ENCODE data around the gene THUMPD3. TPM values are rescaled to one million over a fixed set of nuclear protein-coding genes. Genes with fewer than 3 reads are reported as not detected.

Gene THUMPD3
- total RNA-seq, 1 donor from 2014 or later: 21.4 TPM

GRCh38 chr3:9397906-9398699 lies 35.2 kb downstream of the THUMPD3 start:
- DNase-seq (ENCODE audit: low read depth in 2 of 2): peak; percentile 52 to 58

- peak in 1 of 2 donors; percentile 63 for DNase-seq (ENCODE audit: low read depth in 2 of 2)
These were observed 36.0 kb downstream of the THUMPD3 start for GRCh38 chr3:9398700-9399336.

GRCh38 chr3:9399337-9399703 lies 36.5 kb downstream of the THUMPD3 start:
- peak in 1 of 2 donors; percentile 16 for DNase-seq (ENCODE audit: low read depth in 2 of 2)

GRCh38 chr3:9399746-9400145 lies 36.9 kb downstream of the THUMPD3 start:
- DNase-seq (ENCODE audit: low read depth in 2 of 2): peak; percentile 52 to 92

- DNase-seq (ENCODE audit: low read depth in 2 of 2): no peak
These were observed 37.8 kb downstream of the THUMPD3 start for GRCh38 chr3:9400616-9401015.

- DNase-seq (ENCODE audit: low read depth in 2 of 2): no peak
These were observed 39.1 kb downstream of the THUMPD3 start for GRCh38 chr3:9401986-9402385.

- DNase-seq (ENCODE audit: low read depth in 2 of 2): no peak
These were observed 39.8 kb downstream of the THUMPD3 start for GRCh38 chr3:9402410-9403228.

GRCh38 chr3:9403463-9403862 lies 40.6 kb downstream of the THUMPD3 start:
- DNase-seq (ENCODE audit: low read depth in 2 of 2): no peak

GRCh38 chr3:9404680-9405079 lies 41.8 kb downstream of the THUMPD3 start:
- no peak for DNase-seq (ENCODE audit: low read depth in 2 of 2)

- DNase-seq (ENCODE audit: low read depth in 2 of 2): no peak
These were observed 42.9 kb downstream of the THUMPD3 start for GRCh38 chr3:9405756-9406155.

GRCh38 chr3:9406856-9407626 lies 44.2 kb downstream of the THUMPD3 start:
- DNase-seq (ENCODE audit: low read depth in 2 of 2): no peak

- DNase-seq (ENCODE audit: low read depth in 2 of 2): no peak
These were observed 45.2 kb downstream of the THUMPD3 start for GRCh38 chr3:9408061-9408460.

- no peak for DNase-seq (ENCODE audit: low read depth in 2 of 2)
These were observed 45.7 kb downstream of the THUMPD3 start for GRCh38 chr3:9408546-9408945.

- no peak for DNase-seq (ENCODE audit: low read depth in 2 of 2)
These were observed 47.4 kb downstream of the THUMPD3 start for GRCh38 chr3:9409981-9410854.

GRCh38 chr3:9411302-9411701 lies 48.4 kb downstream of the THUMPD3 start:
- no peak for DNase-seq (ENCODE audit: low read depth in 2 of 2)

- DNase-seq (ENCODE audit: low read depth in 2 of 2): no peak
These were observed 49.4 kb downstream of the THUMPD3 start for GRCh38 chr3:9412293-9412692.

- no peak for DNase-seq (ENCODE audit: low read depth in 2 of 2)
These were observed 52.0 kb downstream of the THUMPD3 start for GRCh38 chr3:9414826-9415225.

GRCh38 chr3:9415485-9416138 lies 52.8 kb downstream of the THUMPD3 start:
- no peak for DNase-seq (ENCODE audit: low read depth in 2 of 2)

- no peak for DNase-seq (ENCODE audit: low read depth in 2 of 2)
These were observed 53.4 kb downstream of the THUMPD3 start for GRCh38 chr3:9416139-9416780.
